GM21737 (cell line): Measurements from ENCODE around the gene PLXNC1.

Experiments used
- ATAC-seq: cut with Tn5 transposase; IDR thresholded peaks from one replicate; pipeline ENCODE4 v1.9.1; 2021; ENCODE audit warnings: mild to moderate bottlenecking, moderate library complexity; ENCODE audit not compliant: unreplicated experiment

PLXNC1 gene

DNA sequence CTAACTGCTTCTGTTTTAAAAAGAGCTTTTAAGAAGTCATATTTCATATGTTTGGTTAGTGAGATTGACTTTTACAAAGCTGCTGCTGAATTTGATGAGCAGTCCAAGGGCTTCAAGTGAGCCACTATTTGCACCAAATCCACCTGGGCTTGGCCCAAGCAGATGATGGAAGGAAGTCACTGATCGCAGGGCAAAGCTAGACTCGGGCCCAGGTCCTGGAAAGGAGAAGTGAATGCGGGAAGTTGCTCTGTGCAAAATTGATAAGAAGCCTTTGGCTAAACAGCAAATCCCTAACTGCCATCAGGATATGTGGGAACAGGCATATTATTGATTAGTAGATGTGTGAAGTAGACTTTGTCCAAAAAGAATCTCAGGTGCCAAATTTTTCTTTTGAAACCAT is 30.5 kb downstream of the PLXNC1 start:
- no peak for ATAC-seq

DNA sequence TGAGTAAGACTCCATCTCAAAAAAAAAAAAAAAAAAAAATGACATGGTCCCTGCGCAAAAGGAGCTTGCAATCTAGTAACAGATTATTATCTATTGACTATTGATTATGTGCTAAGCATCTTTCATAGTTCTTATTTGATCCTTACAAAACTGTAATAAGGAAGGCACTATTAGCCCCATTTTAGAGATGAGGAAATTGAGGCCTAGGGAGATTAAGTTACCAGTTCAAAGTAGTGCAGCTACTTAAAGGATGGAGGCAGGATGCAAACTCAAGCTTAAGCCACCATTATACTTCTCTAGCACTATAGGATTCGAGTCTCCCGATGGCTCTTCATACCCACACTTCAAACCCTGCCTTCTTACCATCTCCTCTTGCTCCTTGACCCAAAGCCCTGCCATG is 31.3 kb downstream of the PLXNC1 start:
- no peak for ATAC-seq

DNA sequence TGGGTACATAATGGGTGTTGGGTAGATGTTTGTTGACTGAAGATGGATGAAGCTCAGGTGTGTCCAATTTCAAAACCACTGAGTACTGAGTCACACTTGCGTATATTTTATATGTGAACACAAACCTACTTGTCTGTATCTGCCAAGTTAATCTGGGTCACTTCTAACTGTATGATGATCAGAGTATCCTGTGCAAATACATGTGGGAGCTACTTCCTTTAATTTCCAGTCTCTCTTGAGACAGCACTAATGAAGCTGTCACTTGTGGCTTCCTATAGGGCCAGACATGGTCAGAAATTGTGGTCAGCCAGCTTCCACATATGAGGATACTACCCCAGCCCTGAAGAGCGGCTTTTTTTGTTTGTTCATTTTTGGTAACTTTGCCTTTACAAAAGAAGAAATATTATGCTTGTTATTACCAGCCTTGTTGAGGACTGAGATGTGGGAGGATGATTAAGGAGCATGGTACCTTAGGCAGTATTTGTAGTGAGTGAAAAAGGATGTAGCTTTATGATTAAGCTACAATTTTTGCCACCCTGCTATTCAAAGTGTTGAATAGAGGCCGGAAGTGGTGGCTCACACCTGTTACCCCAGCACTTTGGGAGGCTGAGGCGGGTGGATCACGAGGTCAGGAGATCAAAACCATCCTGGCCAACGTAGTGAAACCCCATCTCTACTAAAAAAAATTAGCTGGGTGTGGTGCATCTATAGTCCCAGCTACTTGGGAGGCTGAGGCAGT is 32.4 kb downstream of the PLXNC1 start:
- ATAC-seq, result no peak

DNA sequence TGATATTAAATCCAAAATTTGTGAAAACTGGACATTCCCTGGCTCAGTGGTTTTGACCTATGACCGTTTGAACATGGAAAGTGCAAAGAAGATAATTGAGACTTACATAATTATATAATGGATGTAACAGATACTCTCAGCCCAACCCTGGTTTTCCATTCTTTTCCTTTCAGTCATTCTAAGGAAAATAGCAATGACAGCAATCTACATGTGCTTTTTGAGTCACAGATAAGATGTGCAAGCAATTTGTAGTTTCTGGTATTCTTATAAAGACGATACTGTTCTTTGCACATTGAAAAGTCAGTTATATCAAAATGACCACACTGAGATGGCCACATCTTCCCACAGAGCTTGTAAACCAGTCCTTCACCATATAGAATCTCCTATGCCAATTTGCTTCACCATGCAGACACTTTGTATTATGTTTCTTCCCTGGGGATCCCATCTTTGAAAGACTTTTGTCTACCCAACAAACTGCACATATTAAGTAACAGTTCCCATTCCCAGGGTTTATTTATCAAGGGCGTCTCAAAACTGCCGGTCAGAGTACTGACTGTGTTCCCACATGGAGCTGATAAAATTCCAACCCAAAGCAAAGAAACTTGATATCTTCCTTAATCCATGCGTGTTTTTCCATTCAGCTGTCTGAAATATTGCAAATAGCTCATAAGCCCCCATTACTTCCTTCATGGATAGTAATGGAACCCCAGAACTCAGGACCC is 34.8 kb downstream of the PLXNC1 start:
- ATAC-seq, result no peak

DNA sequence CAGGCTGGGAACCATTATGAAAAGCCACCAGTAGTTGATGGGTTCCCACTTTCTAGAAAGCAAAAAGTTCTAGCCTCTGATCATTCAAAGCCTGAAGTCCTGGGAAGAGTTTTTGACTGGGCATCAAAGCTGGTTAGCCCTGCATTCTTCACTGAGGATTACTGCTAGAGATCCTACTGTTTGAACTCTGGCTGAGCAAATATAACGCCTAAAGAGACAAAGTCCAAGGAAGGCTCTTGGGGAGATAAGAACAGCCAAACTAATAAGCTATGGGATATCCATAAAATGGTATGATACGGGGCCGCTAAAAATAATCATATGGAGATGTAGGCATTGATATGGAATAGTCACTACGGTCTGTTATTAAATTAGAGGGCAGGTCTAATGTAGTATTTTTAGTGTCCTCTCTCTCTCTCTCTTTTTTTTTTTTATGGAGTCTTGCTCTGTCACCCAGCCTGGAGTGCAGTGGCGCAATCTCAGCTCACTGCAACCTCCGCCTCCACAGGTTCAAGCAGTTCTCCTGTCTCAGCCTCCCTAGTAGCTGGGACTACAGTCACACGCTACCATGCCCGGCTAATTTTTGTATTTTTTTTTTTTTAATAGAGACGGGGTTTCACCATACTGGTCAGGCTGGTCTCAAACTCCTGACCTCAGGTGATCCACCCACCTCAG is 35.5 kb downstream of the PLXNC1 start:
- ATAC-seq, result no peak

DNA sequence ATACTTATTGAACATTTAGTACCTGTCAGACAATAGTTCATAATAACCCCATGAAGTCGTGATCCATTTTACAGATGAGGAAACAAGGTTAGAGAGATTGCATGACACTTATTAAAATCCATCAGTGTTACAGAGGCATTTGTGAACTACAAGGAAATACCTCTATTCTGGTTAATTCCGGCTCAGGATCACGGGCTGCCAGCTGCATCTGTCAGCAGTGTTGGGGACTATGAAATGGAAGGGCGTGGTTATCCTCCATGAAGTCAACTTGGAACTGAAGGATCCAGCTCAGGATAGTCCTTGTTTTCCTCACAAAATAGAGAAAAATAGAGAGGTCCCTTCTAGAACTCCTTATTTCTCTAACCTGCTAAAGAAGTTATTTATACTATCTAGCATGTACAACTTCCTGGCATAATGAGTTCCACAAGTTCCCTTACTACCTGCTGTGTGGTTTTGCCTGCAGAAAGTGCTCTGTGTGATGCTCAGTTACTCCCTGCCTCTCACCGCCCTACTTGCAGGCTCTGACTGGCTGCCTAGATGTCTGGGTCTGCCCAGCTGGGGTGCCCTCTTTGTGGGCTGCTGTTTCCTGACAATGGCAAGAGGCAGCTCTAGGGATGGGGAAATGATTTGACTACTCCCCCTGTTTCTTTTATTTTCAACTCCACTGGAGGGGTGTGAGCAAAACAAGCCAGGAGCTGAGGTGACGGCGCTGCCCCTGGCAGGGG is 36.8 kb downstream of the PLXNC1 start:
- no peak for ATAC-seq

DNA sequence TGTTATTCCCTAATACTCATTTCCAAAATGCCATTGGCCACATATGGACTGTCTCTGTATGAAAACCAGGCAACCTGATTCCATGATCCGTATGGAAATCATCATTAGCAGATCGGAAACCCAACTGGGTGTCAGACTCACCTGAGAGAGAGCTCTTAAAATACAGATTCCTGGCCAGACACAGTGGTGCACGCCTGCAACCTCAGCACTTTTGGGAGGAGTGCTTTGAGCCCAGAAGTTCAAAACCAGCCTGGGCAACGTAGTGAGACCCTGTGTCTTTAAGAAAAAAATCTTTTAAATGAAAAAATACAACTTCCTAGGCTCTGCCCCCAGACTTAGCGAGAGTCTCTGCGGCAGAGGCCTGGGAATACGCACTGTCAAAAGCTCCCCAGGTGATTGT is 37.4 kb downstream of the PLXNC1 start:
- ATAC-seq, result no peak

DNA sequence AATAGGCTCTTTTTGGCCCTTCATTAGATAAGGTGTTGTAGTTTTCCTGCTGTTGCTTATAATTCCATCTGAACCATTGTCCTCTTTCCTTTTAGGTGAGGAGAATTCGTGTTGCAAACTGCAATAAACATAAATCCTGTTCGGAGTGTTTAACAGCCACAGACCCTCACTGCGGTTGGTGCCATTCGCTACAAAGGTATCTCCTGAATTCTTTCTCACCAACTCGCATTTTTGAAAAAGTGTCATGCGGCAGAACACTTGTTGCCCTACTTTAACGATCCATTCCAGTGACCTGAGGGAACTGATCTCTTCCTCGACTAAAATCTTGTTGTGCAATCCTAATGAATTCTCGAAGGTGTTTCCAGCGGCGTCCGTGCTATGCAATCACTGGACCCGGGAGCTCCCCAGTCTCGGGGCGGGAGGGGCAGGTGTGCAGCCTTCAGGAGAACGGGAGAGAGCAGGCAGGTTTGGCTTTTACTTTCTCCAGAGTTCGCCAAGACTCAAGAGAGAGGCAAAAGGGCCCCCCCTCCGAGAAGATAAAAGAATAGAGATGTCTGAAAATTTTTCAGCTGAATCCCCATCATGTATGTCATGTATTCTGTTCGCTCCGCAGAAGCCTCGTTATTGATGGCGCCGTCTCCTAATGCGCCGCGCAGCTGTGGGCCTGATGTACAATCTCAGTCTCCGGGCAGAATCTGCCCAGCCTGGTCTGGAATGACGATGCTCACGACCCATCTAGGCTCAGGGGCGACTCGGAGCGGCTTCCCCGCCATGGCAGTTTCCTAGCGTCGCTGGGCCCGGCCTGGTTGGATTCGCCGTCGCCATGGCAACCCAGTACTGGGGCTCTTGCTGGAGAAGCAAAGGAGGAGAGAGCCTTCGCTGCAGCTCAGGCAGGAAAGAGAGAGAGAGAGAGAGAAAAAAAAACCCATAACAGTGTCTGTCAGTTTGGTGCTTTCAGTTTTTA is 38.2 kb downstream of the PLXNC1 start:
- ATAC-seq, result no peak

DNA sequence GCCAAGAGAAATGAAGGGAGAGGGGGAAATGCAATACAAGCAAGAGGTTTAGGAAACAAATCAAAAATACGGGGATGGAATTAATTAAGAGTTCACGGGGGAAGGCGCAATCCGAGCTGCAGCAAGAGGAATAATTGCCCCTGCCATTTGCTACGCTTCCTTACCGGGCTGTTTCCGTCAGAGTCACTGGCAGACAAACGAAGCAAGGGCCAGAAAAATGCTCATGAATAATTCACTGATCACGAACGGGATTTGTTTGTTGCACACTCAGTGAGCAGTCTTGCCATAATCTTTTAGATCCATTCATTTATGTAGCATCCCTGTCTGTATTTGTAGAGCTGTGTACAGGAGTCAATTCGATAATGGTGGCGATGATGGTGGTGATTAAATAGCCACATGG is 39.0 kb downstream of the PLXNC1 start:
- no peak for ATAC-seq

DNA sequence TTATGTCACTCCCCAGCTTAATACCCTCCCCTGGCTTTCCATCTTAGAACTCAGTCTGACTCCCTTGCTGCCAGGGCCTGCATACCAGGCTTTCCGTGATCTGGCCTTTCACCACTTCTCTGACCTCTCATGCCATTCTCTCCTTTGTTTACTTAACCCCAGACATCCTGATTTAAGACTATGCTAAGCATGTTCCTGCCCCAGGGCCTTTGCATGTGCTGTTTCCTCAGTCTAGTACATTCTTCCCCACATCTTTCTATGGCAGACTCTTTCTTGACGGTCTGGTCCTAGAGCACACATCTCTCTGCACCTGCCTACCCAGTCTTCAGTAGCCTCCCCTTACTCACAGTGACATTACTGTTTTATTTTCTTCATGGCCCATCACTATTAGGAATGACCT is 42.2 kb downstream of the PLXNC1 start:
- no peak for ATAC-seq

DNA sequence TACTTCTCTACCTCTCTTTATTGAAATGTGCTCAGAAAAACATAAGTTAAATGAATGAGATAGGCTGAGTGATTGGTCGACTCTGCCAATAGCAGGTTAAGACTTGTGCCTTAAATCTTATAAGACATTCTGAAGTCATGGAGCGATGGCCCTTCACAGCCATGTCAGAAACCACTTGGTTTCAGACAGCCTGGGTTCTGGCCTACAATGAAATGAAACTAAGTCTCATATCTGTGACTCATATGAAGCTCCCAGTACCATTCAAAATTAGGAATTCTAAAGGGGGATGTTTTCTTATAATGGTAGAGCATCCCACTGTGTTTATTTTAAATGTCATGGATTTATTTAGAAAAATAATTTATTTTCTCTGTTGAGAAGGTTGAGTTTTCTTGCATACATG is 42.6 kb downstream of the PLXNC1 start:
- ATAC-seq, result peak; percentile 68

DNA sequence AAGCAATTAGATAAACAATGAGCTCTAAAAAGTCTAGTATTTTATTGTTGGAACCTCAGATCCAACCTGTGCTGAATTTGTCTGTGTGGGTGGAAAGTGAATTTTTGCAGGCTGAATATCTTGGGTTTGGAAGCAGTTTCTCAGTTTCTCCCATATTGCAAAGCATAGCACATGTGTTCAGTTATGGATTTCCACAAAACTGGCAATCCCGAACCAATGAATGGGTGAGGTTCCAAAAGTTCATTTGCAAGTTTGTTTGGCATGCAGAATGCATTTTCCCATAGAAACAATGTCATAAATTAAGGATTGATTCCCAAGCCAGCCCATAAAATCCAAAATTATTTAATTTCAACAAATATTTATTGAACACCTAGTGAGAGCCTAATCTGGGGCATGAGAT is 43.4 kb downstream of the PLXNC1 start:
- no peak for ATAC-seq

DNA sequence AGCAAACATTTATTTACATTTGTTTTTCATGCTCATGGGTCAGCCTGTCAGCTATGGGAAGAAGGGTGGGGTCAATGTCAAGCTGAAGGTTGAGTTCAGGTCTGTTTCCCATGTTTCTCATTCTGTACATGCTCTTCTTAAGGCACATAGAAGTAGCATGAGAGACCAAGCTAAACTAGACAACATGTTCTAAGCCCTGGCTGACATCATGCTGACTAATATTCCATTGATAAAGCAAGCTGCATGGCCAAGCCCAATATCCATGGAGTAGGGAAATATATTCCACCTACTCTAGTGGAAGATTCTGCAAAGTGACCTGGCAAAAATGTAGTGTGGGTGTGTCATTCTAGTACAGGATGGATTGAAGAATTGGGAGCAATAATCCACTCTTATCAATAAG is 44.1 kb downstream of the PLXNC1 start:
- no peak for ATAC-seq

DNA sequence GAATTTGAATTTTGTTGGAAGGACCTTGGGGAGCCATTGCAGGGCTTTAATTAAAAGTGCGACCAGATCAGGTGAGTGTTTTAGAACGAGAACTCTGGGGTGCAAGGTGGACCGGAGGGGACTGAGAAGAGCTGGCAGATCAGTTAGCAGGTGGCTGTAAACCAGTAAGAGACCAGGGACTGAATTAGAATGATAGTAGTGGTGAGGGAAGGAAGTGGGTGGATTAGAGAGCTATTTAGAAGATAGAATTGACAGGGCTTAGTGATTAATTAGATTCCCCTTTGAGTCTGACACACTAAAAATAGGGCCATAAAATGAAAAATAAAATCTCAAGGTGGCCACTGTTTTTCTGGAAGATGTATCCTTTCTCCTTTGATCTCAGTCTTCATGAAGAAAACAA is 44.8 kb downstream of the PLXNC1 start:
- no peak for ATAC-seq

DNA sequence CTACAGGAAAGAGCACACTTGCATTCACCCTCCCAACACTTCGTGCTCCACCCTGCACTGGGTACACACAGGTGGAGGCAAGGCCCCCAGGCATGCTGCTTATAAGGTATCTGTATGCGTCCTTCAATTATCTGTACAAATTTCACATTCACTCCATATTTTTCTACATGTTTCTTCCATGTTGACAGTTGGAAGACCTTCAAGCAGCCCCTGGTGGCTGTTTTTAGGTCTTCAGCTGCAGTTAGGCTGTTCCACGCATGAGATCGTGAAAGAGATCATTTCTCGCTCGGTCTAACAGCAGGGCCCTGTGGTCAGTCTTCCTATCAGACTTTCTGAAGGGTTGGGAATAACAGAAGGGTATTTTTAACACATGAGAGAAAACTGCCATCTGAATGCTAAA is 47.1 kb downstream of the PLXNC1 start:
- ATAC-seq, result no peak

DNA sequence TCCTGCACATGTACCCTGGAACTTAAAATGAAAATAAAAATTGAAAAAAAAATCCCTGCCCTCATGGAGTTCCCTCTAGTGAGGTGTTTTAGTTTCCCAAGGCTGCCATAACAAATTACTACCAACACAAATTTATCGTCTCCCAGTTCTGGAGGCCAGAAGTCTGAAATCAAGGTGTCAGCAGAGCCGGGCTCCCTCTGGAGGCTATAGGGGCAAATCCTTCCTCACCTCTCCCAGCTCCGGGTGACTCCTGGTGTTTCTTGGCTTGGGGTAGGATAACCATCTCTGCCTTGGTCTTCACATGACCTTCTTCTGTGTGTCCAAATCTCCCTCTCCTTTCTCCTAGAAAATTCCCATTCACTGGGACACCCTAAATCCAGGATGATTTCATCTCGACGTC is 50.1 kb downstream of the PLXNC1 start:
- no peak for ATAC-seq

DNA sequence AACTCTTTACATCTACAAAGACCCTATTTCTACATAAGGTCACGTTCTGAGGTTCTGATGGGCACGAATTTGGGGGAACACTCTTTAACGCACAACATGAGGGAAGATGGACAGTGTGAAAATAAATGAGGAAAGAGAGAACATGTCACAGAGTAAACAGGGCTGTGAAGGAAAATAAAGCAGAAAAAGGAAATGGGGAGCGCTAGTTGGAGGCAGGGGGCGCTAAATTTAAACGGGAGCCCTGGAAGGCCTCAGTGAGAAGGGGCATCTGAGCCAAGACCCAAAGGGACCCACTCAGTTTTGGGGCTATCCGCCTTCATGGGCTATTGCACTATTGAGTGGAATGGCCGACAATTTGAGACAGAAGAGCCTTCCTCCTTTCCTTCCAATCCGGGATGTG is 50.5 kb downstream of the PLXNC1 start:
- no peak for ATAC-seq

DNA sequence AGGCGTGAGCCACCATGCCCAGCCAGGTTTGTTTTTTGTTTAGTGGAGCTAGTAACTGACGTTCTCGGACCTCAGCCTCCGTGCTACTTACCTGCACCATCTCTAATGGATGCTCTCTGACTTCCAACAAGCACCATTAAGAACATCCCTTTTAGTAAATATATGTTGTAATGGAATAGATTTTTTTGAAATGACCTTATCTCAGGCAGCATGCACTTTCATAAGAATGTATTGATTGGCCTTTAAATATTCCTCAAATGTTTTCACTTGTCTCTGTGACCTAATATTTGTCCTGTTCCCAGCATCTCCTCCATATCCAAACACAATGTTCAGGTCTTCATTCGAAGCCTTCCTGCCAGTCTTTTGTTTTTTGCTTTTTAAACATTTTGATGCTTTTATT is 51.7 kb downstream of the PLXNC1 start:
- no peak for ATAC-seq

DNA sequence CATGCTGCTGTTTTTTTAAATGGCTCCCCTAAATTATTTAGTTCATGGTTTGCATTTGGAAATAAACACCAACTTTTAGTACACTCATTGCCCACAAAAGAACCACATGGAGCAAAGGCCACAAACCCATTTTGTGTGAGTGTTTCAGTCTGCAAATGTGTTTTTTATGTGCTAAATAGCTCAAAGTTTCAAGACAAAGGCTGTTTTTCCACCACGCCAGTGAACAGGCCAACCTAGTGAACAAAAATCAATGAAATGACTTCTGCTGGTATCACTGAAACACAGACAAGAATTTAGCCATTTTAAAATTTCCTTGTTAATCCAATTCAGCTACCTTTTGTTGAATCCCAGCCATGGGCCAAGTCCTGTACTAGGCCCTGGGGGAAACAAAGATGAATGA is 52.3 kb downstream of the PLXNC1 start:
- ATAC-seq, result no peak
